Stimulated activated CD8-positive, alpha-beta memory T cell treated with anti-CD3 and anti-CD28 coated beads, Interleukin-15, amount 100 ng/mL, for 1 hour (primary cell): ENCODE measurements around the gene DAG1.

Experiments used
- DNase-seq: peaks from one replicate; pipeline ENCODE4 v3.0.0-alpha.2; 2020; ENCODE audit warnings: low read depth

The DAG1 gene

DNA sequence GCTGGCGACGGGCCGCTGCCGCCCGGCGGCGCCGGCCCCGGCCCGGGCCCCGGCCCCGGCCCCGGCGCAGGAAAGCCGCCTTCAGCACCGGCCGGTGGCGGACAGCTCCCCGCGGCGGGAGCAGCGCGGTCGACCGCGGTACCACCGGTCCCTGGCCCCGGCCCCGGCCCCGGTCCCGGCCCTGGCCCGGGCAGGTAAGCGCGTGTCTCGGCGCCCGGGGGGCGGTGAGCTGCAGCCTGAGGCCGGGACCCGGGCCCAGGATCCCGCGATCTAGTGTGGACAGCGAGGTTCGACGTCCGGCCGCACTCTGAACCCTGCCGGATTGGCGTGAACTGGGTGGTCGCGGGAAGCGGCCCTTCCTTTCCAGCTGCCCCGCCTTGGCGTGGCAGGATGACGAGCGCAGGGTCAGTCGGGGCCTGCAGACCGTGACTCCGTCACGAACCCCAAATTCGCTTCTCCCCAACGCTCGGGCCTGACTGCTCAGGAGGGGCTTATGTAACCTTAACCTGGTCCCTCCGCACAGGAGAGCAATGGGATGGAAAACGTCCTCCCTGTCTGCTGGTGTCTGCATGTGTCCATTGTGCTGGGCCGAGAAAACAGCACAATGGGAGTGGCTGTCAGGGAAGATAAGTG, 84.7 kb downstream of the DAG1 start:
- peak; percentile 34 for DNase-seq

DNA sequence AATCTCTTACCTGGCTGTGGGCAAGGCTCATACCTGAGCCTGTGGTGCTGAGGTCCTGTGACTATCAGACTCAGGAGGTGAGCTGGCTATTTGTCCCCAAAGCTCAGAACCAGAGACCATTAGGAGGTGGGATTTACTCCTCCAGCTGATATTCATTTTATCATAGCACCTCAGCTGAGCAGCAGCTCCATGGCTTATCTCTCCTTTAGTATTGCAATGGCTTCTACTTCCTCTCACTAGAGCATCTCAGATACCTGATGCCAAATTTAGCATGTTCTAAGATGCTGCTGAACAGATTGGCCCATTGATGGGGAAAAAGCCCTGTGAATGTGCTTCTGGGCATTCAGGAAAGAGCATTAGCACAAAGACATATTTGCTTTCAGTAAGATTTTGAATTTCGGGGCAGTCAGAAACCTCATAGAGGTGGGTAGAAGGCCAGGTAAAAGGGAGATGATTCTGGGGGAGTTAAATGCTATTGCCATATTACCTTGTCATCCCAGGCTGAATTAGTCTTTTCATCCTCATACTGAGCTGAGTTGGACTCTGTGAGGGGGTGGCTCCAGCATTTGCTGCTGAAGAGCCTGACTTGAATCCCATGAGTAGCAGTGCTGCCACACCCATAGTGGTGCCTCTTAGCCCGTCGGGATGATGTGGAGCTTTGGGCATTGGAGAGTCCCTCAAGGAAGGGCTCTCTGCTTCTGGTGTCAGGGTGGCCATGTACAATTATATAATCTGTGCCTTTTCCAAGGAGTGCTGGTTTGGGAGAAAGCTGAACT, 86.6 kb downstream of the DAG1 start:
- no peak for DNase-seq

DNA sequence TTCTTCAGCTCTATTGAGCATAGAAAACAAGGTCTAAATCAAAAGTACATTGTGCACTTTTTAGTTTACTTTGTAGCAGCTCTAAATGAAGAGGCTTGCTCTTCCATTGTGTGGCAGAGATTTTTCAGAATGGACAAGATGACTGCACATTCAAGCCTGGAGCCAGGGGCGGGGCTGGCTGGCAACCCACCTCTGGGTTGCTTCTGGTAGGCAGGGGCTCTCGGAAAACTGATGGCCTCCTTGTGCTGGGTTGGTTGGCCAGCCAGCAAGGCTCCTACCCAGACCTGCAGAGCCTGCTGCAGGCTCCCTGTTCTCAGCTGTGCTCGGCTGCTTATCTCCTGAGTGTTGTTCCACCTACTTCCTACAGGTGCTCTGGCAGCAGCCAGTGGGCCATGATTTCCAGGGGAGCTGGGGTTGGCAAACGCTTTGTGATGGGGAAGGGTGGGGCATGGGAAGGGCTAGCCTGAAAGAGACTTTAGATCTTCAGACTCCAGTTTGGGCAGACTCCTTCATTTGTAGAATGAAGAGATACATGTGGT, 93.0 kb downstream of the DAG1 start:
- no peak for DNase-seq

DNA sequence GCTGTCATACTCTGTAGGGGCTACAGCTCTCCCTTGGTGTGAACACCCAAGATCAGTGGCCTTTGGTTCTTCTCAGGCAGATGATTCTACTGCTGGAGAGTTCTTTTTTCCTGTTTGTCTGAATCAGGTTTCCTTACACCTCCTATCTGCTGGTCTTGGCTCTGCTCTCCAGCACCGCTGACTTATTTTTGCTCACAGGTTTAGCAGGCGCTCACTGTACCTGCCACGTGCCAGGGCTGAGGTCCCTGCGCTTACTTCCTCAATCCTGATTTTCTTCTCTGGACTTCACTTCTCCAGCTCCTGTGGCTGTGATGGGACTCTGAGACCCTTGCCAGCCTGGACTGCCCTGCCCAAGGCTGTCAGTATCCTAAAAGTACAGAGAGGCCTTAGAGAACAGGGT, 93.7 kb downstream of the DAG1 start:
- DNase-seq, result no peak

DNA sequence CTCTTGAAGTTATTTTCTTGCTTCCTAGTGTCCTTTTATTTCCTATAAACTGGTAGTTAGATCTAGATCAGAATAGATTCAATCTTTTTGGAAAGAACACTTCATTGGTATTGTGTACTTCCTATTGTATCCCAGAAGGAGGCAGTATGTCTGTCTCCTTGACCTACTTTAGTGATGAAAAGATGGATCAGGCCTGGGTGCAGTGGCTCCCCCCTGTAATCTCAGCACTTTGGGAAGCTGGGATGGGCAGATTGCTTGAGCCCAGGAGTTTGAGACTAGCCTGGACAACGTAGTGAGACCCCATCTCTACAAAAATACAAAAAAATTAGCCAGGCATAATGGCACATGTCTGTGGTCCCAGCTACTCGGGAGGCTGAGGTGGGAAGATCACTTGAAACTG, 96.2 kb downstream of the DAG1 start:
- no peak for DNase-seq

DNA sequence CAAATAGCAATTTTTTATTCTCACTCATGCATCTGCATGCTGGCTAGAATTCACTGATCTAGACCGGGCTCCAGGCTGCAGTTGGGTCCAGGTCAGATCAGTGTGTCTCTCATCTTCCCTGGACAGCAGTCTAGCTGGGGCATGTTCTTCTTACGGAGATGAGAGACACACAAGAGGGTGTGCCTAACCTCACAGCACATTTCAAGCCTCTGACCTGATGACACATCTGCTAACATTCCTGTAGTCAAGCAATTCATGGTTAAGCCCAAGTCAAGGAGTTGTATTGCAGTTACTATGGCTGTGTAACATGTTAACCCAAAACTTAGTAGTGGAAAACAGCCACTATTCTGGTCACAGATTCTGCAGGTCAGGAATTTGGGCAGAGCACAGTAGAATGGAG, 97.3 kb downstream of the DAG1 start:
- no peak for DNase-seq

DNA sequence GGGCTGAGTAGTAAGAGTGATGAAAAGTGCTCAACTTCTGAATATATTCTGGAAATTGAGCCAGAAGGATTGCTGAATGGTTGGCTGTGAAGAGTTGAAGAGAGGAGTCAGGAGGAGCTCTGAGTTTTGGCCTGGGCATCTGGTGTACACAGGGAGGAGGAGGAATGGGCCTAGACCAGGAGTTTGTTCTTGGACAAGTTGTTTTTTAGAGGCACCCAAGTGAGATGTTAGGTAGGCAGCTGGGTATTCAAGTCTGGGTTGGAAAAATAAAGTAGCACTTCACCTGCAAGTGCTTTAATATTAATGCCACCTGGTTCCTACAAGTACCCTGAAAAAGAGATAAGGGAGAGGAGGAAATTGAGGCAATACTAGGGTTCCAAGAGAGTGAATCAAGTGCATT, 98.9 kb downstream of the DAG1 start:
- no peak for DNase-seq

DNA sequence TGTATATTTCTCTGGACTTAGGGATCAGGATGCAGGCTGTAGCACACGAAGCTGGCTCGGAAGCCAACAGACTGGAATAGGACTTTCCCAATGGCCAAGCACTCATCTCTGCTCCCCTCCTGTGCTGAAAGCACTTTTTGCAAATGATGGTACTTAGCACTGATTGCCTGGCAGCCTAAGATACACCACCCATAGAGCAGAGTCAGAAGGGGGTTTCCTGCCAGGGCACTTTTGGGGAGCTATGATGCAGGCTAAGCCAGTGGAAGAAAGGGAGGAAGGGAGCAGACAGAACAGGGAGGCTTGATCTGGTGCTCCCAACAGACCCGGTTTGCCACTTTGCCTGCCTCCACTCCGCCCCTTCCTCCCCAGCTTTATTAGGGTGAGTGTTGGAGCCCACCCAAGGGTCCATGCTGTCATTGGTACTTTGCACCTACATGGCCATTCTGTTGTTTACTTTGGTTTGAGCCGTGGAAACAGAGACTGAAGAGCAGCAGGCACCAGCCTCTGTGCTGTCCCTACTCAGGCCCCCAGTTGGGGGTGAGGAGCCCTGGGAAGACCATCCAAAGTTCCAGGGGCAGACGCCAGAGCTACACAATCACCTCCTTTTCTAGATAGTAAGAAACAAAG, 100.1 kb downstream of the DAG1 start:
- DNase-seq, result no peak

DNA sequence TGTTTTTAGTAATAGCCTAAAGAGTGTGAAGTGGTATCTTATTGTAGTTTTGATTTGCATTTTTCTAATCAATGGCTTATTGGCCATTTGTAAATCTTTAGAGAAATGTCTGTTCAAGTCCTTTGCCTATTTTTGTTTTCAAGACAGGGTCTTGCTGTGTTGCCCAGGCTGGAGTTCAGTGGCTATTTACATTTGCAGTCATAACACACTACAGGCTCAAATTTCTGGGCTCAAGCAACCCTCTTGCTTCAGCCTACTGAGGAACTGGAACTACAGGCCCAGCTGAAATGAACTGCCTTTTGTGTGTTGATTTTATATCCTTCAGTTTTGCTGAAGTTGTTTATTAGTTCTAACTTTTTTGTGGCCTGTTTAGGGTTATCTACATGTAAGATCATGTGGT, 112.1 kb downstream of the DAG1 start:
- DNase-seq, result no peak
